ENCODE measurements around the gene NAV3.
"Not testable (repeated sequence)": the region's sequence is repeated elsewhere in the genome, so short reads cannot be mapped to it uniquely, and the experiment has no call there.

Gene NAV3

DNA sequence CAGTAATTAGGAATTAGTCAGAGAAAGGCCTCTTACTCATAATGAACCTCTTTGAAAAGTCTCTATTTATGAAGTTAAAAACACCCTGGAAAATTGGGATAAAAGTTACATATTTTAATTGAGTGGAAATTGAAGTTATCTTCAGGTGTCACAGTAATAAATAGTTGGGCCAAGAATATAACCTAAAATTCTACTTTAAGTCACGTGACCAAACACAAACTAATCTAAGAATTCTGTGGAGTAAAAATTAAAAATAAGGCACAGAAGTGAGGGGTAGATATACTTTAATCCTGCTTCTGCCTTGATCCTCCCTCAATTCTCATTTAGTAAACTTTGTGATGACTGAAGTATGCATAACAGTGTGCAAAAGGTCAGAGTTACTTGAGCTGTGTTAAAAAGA is 226.4 kb downstream of the NAV3 start:
- DNase-seq: no peak

DNA sequence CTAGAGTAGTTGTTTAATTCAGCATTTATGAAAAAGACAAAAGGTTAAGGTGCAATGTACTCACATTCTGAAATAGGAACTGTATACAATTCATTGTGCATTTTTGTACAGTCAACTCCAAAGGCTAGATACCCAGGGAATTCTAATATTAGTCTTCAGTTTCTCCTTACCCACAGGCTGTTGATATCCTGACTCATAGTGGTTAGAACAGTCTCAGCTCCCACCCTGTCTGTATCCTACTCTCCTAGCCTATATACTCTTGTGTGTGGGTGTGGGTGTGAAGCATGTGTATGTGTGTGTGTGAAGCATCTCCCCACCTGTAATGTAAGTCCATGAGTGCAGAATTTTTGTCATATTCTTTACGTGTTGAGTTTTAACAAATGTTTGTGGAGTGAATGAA is 229.5 kb downstream of the NAV3 start:
- no peak for DNase-seq

DNA sequence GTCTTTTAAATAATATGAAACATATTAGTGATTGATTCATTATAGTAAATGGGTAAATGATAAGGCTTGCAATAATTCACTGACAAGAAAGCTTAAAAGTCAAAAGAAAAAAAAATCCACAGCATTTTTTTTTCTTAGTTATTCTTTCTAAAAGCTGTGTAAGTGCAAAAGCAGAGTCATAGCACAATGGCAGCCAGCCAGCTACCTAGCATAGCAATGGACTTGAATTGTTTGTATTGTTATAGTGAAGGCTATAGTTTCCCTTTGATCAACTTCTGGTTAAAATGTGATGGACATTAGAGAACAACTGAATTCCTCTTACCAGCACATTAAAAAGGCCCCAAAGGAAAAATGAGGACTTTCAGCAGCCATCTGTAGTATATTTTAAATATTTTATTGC is 232.1 kb downstream of the NAV3 start:
- DNase-seq: no peak

DNA sequence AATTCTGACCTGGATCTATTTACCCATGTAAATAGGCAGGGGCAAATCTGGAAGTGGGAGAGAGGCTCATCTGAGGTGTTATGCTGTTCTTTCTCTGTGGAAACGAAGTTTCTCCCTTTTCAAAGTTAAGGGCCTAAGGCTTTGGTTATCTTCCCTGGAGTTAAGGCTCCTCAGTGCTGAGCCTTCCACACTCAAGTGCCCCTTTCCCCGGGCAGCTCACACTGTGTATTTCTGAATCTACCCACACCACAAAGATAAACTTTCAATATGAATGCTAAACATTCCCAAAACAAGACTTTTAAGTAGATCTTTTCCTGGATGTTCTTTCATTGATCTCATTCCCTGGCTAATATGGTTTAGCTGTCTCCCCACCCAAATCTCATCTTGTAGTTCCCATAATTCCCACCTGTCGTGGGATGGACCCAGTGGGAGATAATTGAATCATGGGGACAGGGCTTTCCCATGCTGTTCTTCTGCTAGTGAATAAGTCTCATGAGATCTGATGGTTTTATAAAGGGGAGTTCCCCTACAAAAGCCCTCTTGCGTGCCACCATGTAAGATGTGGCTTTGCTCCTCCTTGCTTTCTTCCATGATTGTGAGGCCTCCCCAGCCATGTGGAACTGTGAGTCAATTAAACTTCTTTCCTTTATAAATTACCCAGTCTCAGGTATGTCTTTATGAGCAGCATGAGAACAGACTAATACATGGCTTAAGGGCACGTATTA is 251.1 kb downstream of the NAV3 start:
- DNase-seq: no peak

DNA sequence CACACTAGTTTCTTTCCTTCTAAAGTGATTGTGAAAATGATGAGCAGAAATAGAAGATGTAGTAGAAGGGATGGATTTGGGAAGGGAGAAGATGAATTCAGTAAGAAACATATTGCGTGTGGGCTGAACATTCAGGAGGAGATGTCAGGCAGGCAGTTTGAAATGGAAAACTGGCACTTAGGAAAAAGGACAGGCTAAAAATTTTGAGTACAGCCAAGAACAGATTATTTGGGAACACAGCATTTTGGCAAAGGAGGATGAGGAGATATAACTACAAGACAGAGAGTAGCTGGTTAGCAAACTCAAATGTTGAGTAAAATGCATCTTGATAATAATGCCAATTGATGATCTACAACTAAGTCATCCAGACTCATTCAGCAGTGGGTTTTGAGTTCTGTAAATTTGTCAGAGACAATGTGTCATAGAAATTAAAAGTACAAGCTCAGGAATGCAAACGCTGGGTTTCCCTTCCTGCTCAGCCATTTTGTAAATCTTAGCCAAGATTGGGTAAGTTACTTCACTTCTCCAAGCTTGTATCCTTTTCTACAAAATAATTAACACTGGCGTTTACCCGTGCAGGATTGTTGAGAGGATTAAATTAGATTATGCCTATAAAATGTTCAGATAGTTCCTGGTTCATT is 255.0 kb downstream of the NAV3 start:
- no peak for DNase-seq

DNA sequence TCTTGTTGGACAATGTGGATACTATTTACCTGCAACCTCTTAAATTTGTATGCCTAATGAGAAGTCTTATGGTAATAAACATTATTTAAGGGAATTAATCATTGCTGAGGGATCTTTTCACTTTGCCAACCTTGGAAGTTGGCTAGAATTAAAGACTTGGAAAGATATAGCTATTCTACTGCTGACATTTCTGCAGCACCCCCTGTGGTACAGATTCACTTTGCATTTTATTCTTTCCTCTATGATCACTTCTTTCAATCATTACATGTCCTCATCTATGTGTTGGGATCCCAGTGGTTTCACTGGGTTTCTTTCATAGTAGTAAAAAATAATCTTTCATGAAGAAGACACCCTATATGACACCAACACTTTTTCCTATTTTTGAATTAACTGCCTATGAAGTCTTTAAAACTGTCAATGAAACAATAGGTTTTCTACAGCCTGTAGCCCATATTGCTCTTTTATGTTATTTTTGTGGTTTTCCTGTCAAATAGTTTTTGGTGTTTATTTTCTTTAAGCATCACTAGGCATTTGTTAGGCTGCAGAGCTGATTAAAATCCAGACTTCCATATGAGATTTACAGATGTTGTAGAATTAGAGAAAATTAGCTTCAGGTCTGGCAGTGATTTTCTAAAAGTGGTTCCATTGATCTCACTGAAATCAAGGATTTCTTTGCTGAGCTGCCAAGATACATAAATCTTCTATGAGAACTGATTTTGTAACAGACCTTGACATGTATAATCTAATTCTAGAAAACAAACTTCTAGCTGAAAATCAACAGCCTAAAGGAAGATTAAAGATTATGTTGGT is 256.1 kb downstream of the NAV3 start:
- no peak for DNase-seq

DNA sequence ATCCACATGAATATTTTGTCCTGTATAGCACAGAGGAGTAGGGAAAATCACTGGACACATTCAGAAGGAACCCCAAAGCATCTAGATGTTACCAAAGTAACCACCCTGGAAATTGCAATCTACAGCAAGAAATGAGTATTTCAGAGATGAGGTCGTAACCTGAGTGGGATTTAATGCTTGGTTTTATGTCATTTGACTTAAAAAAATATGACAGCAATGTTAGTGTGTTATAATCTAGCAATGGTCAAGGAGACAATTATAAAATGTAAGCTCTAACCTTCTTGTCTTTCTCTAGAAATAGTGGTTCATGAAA is 256.6 kb downstream of the NAV3 start:
- DNase-seq: no peak

DNA sequence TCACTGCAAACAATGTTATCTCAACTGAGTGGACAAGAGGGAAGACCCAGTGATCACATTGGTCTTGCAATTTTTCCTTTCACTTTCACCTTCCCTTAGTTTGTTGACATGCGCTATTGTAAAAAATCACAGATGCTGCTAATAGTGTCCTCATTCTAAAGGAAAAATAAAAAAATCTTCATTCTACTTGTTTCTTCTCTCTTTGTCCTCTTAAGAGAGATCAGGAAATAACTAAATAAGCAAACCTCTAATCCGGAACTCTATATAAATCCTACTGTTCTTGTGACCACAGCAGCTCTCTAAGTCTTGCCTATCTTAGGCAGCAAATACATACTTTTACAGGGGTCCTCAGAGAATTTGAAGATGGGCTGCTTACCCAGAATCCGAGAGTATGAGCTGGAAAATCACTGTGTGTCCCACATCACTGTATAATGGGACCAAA is 257.7 kb downstream of the NAV3 start:
- DNase-seq: no peak

DNA sequence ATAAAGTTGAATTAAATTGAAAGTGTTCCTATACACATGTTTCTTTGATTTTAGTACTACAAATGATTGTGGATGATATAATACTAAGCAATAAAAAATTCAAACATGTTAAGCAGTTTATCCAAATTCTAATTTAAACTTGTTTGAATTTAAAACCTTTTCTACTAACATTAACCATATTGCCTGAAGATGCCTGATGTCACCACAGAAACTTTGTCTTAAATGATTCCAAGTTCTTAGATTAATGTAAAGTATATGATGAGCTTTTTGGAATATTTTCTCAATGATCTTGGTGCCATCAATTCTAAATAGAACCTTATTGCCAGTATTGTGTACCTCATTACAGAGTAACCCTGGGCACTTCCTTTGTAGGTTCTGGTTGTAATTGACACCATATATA is 259.6 kb downstream of the NAV3 start:
- DNase-seq: no peak

DNA sequence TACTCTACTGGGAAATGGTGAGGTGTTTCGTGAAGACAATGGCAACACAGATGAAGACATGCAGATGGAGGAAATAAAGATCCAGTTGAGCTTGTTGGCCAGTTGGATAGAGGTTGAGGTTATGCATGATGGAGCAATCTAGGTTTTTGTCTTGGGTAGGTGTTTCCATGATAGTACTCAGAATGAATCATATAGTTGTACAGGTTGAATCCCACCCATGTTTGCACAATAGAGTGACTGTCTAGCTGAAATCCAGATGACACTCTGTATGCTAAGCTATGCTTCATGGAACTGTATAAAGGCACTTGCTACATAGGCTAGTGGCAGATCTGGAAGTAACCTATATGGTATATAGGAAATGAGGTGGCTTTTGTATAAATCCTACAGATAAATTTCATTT is 264.9 kb downstream of the NAV3 start:
- no peak for DNase-seq

DNA sequence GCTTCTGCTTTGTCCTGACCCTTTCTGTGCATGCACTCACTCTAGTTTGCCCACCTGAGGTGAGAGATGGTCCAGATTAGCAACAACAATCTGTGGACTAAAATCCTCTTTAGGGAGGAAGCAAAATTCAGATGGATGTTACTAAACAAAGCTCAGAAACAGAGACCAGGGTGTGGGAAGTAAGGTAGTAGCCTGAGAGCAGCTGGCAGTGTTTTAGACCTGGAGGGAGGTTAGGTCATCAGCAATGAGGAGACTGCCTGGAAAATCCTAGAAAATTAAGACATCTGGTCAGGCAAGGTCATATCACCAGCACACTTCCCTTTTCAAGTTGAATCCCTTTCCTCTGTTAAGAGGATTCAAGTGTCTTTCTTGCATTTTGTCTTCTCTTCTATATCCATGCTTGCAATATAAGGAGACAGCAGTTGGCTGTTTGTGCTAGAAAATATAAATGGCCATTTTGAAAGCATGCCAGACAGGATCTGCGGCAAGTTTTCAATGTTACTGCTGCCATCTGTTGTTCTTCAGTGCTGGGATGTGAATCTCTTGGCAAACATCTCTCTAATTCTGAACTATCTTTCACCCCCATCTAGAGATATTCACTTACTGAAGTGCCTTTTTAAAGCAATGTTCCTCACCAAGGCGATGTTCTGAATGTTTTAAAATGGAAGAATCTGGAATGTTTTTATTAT is 266.4 kb downstream of the NAV3 start:
- no peak for DNase-seq

DNA sequence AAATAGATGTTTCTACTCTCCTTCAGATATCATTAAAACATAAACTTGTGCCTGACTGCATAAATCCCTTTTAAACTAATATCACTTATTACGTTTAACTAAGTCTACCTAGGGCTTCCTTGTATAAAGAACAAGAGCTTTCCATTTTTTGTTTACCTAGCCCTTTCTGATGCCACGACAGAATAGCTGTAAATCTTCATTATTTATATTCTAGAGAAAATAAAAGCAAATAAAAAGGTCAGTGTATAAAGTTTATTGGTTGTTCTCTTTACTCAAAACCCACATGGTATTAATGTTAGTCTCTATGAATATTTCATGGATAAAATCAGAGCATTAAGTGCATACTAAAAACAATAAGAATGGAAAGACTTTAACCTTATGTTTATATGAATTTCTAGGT is 269.1 kb downstream of the NAV3 start:
- DNase-seq: no peak

DNA sequence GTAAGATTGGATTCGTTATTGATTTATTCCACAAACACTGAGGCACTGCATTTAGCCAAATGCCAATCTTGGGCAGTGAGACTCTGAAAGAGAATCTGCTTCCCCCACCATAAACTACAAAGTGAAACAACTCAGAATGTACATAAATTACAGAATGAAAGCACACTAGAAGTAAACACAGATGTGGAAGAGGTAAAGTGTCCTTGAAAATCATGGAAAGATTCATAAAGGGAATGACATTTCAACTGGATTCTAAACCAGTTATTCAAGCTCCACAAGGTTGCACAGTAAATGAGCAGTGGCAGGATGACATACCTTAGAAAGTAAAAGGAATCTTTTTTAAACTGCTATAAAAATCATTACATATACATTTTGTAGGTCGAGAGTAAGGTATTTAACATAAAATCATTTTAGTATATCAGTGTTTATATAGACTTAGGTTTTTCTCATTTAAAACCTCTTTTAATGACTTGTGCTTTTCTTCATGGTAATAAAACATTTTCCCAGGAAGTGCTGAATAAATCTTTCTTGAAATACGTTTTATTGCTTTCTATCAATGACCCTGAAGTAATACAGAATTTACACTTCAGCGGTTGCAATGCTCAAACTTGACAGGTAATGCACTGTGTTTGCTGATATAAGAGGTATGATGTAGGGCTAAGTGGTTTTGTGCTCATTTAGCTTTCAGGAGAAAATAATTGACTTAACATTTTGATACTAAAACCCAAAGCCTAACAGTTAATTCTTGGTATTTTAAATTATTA is 270.6 kb downstream of the NAV3 start:
- no peak for DNase-seq

DNA sequence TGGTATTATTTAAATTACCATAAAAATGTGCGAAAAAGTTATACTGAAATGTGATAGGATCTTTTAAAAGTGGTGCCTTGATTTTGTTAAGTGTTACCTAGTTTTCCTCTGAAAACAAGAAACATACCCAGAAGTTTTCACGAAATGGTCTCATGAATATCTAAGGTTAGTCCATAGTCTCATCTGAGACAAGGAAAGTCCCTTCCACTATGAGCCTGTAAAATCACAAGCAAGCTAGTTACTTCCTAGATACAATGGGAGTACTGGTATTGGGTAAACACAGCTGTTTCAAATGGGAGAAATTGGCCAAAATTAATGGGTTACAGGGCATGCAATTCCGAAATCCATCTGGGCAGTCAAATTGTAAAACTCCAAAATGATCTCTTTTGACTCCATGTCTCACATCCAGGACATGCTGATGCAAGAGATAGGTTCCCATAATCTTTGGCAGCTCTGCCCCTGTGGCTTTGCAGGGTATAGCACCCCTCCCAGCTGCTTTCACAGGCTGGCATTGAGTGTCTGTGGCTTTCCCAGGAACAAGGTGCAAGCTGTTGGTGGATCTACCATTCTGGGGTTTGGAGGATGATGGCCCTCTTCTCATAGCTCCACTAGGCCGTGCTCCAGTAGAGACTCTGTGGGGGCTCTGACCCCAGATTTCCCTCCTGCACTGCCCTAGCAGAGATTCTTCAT is 271.4 kb downstream of the NAV3 start:
- DNase-seq: no peak

DNA sequence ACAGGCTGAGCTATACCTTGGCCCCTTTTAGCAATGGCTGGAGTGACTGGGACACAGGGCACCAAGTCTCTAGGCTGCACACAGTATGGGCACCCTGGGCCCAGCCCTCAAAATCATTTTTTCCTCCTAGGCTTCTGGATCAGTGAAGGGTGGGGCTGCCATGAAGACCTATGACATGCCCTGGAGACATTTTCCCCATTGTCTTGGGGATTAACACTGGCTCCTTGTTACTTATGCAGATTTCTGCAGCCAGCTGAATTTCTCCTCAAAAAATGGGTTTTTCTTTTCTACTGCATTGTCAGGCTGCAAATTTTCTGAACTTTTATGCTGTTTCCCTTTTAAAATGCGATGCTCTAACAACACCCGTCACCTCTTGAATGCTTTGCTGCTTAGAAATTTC is 272.1 kb downstream of the NAV3 start:
- DNase-seq: not testable (repeated sequence)

DNA sequence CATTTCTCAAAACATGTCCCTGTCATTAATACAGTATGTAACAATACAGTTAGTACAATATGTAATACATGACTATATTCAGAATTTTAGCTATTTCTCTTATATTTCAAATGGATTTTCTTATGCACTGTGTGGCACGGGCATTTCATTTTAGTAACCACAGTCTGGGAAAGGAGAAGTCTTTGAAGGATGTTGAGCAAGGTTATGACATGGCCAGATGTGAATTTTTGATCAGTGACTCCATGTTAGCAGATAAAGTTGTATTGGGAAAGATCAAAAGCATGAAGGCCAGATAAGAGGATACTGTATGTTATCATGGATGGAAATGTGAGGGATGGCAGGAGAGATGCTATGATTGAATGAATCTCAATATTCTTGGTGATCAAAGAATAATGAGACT is 285.2 kb downstream of the NAV3 start:
- DNase-seq: no peak

DNA sequence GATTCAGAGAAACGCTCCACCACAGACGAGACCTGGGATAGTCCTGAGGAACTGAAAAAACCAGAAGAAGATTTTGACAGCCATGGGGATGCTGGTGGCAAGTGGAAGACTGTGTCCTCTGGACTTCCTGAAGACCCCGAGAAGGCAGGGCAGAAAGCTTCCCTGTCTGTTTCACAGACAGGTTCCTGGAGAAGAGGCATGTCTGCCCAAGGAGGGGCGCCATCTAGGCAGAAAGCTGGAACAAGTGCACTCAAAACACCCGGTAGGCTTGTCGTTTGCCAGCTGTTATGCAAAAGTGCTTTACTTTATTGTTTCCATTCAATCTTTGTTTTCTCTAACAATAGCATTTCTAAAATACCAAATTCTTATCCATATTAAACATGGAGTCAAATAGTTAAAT is 287.3 kb downstream of the NAV3 start:
- DNase-seq: no peak

DNA sequence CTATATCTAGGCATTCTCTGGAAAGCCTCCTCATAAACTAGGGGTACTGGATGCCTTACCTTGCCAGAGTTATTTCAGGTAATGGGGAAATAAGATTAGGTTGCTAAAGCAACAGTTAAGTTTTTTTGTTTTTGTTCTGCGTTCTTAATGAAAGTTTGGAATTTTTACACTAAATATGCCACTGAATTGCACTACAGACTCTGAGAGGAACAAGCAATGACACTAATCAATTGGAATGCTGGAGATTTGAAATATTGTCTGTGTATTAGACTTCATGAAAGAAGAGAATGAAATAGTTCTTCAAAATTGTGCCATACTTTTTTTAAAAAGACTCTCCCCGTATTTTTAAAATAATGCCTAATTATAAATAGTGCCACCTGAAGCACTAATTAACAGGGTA is 287.8 kb downstream of the NAV3 start:
- DNase-seq: no peak

DNA sequence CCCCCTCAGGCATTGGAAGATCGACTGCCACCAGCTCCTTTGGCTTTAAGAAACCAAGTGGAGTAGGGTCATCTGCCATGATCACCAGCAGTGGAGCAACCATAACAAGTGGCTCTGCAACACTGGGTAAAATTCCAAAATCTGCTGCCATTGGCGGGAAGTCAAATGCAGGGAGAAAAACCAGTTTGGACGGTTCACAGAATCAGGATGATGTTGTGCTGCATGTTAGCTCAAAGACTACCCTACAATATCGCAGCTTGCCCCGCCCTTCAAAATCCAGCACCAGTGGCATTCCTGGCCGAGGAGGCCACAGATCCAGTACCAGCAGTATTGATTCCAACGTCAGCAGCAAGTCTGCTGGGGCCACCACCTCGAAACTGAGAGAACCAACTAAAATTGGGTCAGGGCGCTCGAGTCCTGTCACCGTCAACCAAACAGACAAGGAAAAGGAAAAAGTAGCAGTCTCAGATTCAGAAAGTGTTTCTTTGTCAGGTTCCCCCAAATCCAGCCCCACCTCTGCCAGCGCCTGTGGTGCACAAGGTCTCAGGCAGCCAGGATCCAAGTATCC is 288.7 kb downstream of the NAV3 start:
- no peak for DNase-seq

DNA sequence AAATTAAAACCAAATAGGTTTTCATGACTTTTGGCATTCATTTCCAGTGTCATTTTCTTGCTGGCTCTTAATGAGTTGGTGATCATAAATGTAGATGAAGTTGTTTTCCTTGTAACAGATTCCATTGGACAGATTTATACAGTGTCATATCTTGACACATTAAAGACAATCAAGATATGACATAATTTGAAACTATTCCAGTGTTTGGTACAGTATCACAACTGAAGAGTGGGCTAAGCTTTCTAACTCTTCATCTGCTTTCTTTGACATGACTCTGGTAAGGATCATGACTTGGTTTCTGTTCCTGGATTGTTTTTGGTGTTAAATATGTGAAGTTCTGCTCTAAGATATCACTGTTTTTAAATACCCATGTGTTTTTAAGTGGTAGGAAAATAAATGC is 289.6 kb downstream of the NAV3 start:
- no peak for DNase-seq

DNA sequence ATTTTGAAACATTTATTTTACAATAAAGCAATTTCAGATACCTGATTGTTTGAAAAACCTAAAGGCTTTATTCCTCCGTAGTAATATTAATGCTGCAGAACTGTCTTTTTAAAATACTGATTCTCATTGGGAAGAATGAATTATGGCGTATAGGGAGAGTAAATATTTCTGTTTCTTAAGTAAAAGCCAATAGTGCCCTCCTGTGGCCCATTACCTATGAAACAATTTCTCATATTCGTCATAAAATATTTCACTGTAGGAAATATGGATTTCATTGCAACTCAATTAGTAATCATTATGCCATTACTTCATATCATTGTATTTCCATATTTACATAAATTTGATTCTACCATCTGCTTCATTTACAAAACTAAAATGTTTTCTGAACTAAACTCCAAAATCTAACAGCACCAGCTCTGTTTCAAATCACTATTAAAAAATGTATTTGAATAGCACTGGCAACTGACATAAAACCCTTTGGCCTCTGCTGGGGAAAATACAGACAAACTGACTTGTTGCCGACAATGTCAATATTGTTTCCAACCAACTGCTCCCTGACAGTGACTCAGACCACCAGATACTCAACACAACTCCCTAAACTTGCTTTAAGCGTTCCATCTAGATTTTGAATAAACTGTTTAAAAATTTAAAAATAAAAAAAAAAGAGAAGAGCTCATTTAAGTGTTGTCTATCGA is 290.3 kb downstream of the NAV3 start:
- DNase-seq: no peak

Measured in stimulated activated naive CD4-positive, alpha-beta T cell treated with Interleukin-2 at 50 U/mL for 16 hours (primary cell).